HepG2 (cell line): ENCODE results near the gene RAC3. TPM values are rescaled to one million over a fixed set of nuclear protein-coding genes. Genes with fewer than 3 reads are reported as not detected.

Experiments used
- BRD4 ChIP-seq: sonication (generic); formaldehyde crosslinking; IDR thresholded peaks from 2 replicates; pipeline ENCODE4 v1.4.0; 2020; ENCODE audit warnings: missing genetic modification reagents
- CC2D1A ChIP-seq: sonication (generic); formaldehyde crosslinking; IDR thresholded peaks from 2 replicates; pipeline ENCODE4 v1.8.1; 2023; ENCODE audit warnings: mild to moderate bottlenecking, missing genetic modification reagents
- HDAC1 ChIP-seq: sonication (generic); formaldehyde crosslinking; IDR thresholded peaks from 2 replicates; pipeline ENCODE4 v1.5.1; 2020; ENCODE audit warnings: mild to moderate bottlenecking, missing genetic modification reagents
- KDM5A ChIP-seq: fragments of 200-600 bp; sonication (generic); IDR thresholded peaks from 2 replicates; pipeline ENCODE4 v1.7.0; 2018; ENCODE audit warnings: antibody characterized with exemption, mild to moderate bottlenecking, low read length, borderline replicate concordance
- NFE2L1 ChIP-seq: sonication (generic); formaldehyde crosslinking; IDR thresholded peaks from 2 replicates; pipeline ENCODE4 v1.4.0; 2020; ENCODE audit warnings: missing genetic modification reagents, mild to moderate bottlenecking, borderline replicate concordance
- PHF5A ChIP-seq: IDR thresholded peaks from one replicate; pipeline ENCODE4 v1.6.1; 2018; ENCODE audit warnings: low read depth, missing genetic modification reagents; ENCODE audit not compliant: unreplicated experiment
- PRPF4 ChIP-seq: fragments of 200-400 bp; formaldehyde crosslinking; IDR thresholded peaks from 2 replicates; pipeline ENCODE4 v1.6.1; 2016; ENCODE audit warnings: low read length, low read depth; ENCODE audit not compliant: poor library complexity, severe bottlenecking
- REPIN1 ChIP-seq: sonication (generic); formaldehyde crosslinking; IDR thresholded peaks from 2 replicates; pipeline ENCODE4 v1.8.0; 2022; ENCODE audit warnings: missing genetic modification reagents, low read depth, mild to moderate bottlenecking, borderline replicate concordance
- TBX2 ChIP-seq: sonication (generic); formaldehyde crosslinking; IDR thresholded peaks from 2 replicates; pipeline ENCODE4 v1.5.0; 2020; ENCODE audit warnings: missing genetic modification reagents, mild to moderate bottlenecking, borderline replicate concordance
- TBX3 ChIP-seq: fragments of 450-650 bp; IDR thresholded peaks from 2 replicates; pipeline ENCODE4 v1.6.1; 2017; ENCODE audit warnings: antibody characterized with exemption, mild to moderate bottlenecking, inconsistent platforms, borderline replicate concordance
- ZFP82 ChIP-seq: sonication (generic); formaldehyde crosslinking; IDR thresholded peaks from 2 replicates; pipeline ENCODE4 v1.5.1; 2020; ENCODE audit warnings: mild to moderate bottlenecking, missing genetic modification reagents, borderline replicate concordance
- ZNF451 ChIP-seq: sonication (generic); formaldehyde crosslinking; IDR thresholded peaks from 2 replicates; pipeline ENCODE4 v1.5.0; 2020; ENCODE audit warnings: mild to moderate bottlenecking, missing genetic modification reagents
- ZNF501 ChIP-seq: sonication (generic); formaldehyde crosslinking; IDR thresholded peaks from 2 replicates; pipeline ENCODE4 v1.5.1; 2020; ENCODE audit warnings: mild to moderate bottlenecking, moderate library complexity, missing genetic modification reagents
- ZNF530 ChIP-seq: sonication (generic); formaldehyde crosslinking; IDR thresholded peaks from 2 replicates; pipeline ENCODE4 v1.5.0; 2020; ENCODE audit warnings: low read depth, mild to moderate bottlenecking, missing genetic modification reagents
- ZNF567 ChIP-seq: sonication (generic); formaldehyde crosslinking; IDR thresholded peaks from 2 replicates; pipeline ENCODE4 v1.8.1; 2023; ENCODE audit warnings: mild to moderate bottlenecking, missing genetic modification reagents, borderline replicate concordance
- ZNF879 ChIP-seq: sonication (generic); formaldehyde crosslinking; IDR thresholded peaks from 2 replicates; pipeline ENCODE4 v1.8.1; 2023; ENCODE audit warnings: missing genetic modification reagents
- polyA plus RNA-seq, 8 experiments: library from polyadenylated mRNA; depleted of rRNA in 3 of 8; stranded (reverse) in 7 of 8; unstranded in 1 of 8; fragments of >200 nt; fragmentation: Illumina TruSeq in 4 of 8; extraction: Trizol in 4 of 8; gene quantifications; 2 replicates each; pipeline versions ENCODE4 v1.2.1 to v1.2.3, GENCODE V29; 2011 to 2016; ENCODE audit warnings: low read depth in 4 of 8, missing spikeins in 1 of 8, mixed read lengths in 1 of 8; ENCODE audit not compliant: insufficient read depth in 1 of 8
- total RNA-seq, 5 experiments: library from RNA; depleted of rRNA; stranded (reverse); fragments of >200 nt; fragmentation: Illumina TruSeq; extraction: Trizol; gene quantifications; 2 replicates each; pipeline ENCODE4 v1.2.3, GENCODE V29; 2016; ENCODE audit warnings: low read depth in 1 of 5
- TF ChIP-seq, protein P1 (sequence below): sonication (generic); formaldehyde crosslinking; IDR thresholded peaks from 2 replicates; pipeline ENCODE4 v1.5.1; 2020; ENCODE audit warnings: missing genetic modification reagents, mild to moderate bottlenecking, borderline replicate concordance
- TF ChIP-seq, protein P2 (sequence below): sonication (generic); formaldehyde crosslinking; IDR thresholded peaks from 2 replicates; pipeline ENCODE4; 2020; ENCODE audit warnings: missing genetic modification reagents, mild to moderate bottlenecking, borderline replicate concordance

RAC3 gene
- total and polyA plus RNA-seq, 2 of the 13 experiments (the other 11 are each of a cell fraction or from before 2014, with no cell fraction given), result 10.5 to 21.3 TPM

DNA sequence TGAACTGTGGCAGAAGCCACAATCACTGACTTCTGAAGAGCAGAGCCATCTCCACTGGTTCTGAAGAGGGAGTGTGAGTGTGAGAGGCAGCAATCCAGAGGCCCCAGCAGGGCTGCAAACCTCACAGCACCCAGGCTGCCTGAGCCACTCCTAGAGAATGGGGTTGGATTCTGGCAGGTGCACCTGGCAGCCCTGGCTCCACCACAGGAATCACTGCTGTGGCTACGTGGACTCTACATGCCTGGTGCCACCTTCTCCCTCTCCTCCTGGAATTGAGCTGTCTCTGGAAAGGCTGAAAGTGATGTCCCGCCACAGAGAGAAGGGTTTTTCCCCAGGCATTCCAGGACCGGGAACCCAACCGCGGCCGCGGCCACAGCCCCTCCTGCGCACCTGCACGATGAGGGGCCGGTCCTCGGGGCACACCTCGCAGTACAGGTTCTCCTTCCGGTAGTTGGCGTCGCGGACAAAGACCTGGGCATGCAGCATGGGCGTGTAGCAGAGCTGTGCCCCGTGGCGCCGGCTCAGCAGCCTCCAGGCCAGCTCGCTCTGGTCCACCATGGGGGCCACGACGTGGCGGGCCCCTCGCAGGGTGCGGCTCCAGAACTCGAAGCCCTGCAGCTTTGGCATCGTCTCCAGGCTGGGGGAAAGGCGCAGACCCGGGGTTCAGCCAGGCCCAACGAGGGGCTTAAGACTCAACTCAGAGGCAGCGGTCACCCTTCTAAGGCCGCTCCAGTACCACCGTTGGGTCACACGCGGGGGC is 33.1 kb downstream of the RAC3 start (continued):
- TF ChIP-seq, protein P1, sequence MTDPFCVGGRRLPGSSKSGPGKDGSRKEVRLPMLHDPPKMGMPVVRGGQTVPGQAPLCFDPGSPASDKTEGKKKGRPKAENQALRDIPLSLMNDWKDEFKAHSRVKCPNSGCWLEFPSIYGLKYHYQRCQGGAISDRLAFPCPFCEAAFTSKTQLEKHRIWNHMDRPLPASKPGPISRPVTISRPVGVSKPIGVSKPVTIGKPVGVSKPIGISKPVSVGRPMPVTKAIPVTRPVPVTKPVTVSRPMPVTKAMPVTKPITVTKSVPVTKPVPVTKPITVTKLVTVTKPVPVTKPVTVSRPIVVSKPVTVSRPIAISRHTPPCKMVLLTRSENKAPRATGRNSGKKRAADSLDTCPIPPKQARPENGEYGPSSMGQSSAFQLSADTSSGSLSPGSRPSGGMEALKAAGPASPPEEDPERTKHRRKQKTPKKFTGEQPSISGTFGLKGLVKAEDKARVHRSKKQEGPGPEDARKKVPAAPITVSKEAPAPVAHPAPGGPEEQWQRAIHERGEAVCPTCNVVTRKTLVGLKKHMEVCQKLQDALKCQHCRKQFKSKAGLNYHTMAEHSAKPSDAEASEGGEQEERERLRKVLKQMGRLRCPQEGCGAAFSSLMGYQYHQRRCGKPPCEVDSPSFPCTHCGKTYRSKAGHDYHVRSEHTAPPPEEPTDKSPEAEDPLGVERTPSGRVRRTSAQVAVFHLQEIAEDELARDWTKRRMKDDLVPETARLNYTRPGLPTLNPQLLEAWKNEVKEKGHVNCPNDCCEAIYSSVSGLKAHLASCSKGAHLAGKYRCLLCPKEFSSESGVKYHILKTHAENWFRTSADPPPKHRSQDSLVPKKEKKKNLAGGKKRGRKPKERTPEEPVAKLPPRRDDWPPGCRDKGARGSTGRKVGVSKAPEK (CRISPR knock-in tag), result no peak
- peak; percentile 57; the same call in 1 of the 2 replicates for TF ChIP-seq ZNF501 (CRISPR knock-in tag)
- TF ChIP-seq ZNF530 (CRISPR knock-in tag), result no peak
- peak; percentile 16 for TF ChIP-seq PHF5A (CRISPR knock-in tag)
- no peak for TF ChIP-seq PRPF4
- 0 out of 2 replicates have a peak, but pooled peaks have one; percentile 15 for TF ChIP-seq TBX3
- TF ChIP-seq NFE2L1, result 0 out of 2 replicates have a peak, but pooled peaks have one; percentile 9
- TF ChIP-seq, protein P2, sequence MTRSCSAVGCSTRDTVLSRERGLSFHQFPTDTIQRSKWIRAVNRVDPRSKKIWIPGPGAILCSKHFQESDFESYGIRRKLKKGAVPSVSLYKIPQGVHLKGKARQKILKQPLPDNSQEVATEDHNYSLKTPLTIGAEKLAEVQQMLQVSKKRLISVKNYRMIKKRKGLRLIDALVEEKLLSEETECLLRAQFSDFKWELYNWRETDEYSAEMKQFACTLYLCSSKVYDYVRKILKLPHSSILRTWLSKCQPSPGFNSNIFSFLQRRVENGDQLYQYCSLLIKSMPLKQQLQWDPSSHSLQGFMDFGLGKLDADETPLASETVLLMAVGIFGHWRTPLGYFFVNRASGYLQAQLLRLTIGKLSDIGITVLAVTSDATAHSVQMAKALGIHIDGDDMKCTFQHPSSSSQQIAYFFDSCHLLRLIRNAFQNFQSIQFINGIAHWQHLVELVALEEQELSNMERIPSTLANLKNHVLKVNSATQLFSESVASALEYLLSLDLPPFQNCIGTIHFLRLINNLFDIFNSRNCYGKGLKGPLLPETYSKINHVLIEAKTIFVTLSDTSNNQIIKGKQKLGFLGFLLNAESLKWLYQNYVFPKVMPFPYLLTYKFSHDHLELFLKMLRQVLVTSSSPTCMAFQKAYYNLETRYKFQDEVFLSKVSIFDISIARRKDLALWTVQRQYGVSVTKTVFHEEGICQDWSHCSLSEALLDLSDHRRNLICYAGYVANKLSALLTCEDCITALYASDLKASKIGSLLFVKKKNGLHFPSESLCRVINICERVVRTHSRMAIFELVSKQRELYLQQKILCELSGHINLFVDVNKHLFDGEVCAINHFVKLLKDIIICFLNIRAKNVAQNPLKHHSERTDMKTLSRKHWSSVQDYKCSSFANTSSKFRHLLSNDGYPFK (CRISPR knock-in tag), result 0 out of 2 replicates have a peak, but pooled peaks have one; percentile 54
- 0 out of 2 replicates have a peak, but pooled peaks have one; percentile 22 for TF ChIP-seq REPIN1 (CRISPR knock-in tag)
- 0 out of 2 replicates have a peak, but pooled peaks have one; percentile 9 for TF ChIP-seq CC2D1A (CRISPR knock-in tag)
- 0 out of 2 replicates have a peak, but pooled peaks have one; percentile 34 for TF ChIP-seq ZFP82 (CRISPR knock-in tag)
- peak; percentile 87 for TF ChIP-seq HDAC1 (CRISPR knock-in tag)
- peak; percentile 25; the same call in 1 of the 2 replicates for TF ChIP-seq KDM5A
- TF ChIP-seq ZNF879, result peak; percentile 88; the same call in 1 of the 2 replicates
- no peak for TF ChIP-seq ZNF567 (CRISPR knock-in tag)
- peak; percentile 37; the same call in 1 of the 2 replicates for TF ChIP-seq ZNF451 (CRISPR knock-in tag)
- TF ChIP-seq TBX2, result peak; percentile 64; the same call in 1 of the 2 replicates
- 0 out of 2 replicates have a peak, but pooled peaks have one; percentile 40 for TF ChIP-seq BRD4 (CRISPR knock-in tag)
